WI38 (cell line): Measurements from ENCODE around the gene SBNO1.

Experiments used
- H3K4me3 ChIP-seq: 2 replicates; pipeline ENCODE4 v1.5.1; 2011; ENCODE audit warnings: low read depth, mild to moderate bottlenecking, control low read depth, low read length
- CTCF ChIP-seq: IDR thresholded peaks from 2 replicates; pipeline ENCODE4 v1.5.1; 2012; ENCODE audit warnings: low read depth, mild to moderate bottlenecking, control low read depth, low read length

Gene SBNO1

GRCh38 chr12:123267335-123267920 lies 97.2 kb downstream of the SBNO1 start:
- no peak for TF ChIP-seq CTCF
- H3K4me3 ChIP-seq = no peak overlapping the region

GRCh38 chr12:123266679-123267277 lies 97.9 kb downstream of the SBNO1 start:
- H3K4me3 ChIP-seq = no peak overlapping the region
- no peak for TF ChIP-seq CTCF

- TF ChIP-seq CTCF = no peak
- no peak overlapping the region for H3K4me3 ChIP-seq
These were observed 98.6 kb downstream of the SBNO1 start for GRCh38 chr12:123265851-123266678.

- no peak overlapping the region for H3K4me3 ChIP-seq
- no peak for TF ChIP-seq CTCF
These were observed 100.0 kb downstream of the SBNO1 start for GRCh38 chr12:123264642-123265041.

- no peak overlapping the region for H3K4me3 ChIP-seq
- TF ChIP-seq CTCF = no peak
These were observed 101.3 kb downstream of the SBNO1 start for GRCh38 chr12:123263196-123263817.

GRCh38 chr12:123261196-123261595 lies 103.5 kb downstream of the SBNO1 start:
- no peak overlapping the region for H3K4me3 ChIP-seq
- no peak for TF ChIP-seq CTCF

- no peak overlapping the region for H3K4me3 ChIP-seq
- TF ChIP-seq CTCF = no peak
These were observed 104.6 kb downstream of the SBNO1 start for GRCh38 chr12:123260081-123260480.
